ENCODE results near the gene RASGRP4. TPM values are rescaled to one million over a fixed set of nuclear protein-coding genes. Genes with fewer than 3 reads are reported as not detected.

The RASGRP4 gene
- total RNA-seq, 1 donor from 2014 or later: not detected

GRCh38 chr19:38383184-38383583 is 42.8 kb downstream of the RASGRP4 start:
- Mint-ChIP-seq H3K36me3 (ENCODE audit: low read depth) (peaks cover 21% of the 10 kb centered on the region), H3K9me3 (ENCODE audit: low read depth) (no peaks in the 10 kb centered on the region), H3K27me3 (ENCODE audit: low read depth) (no peaks in the 10 kb centered on the region), H3K4me3 (ENCODE audit: unreplicated experiment) (no peak overlapping the region), H3K27ac (ENCODE audit: unreplicated experiment) (no peak overlapping the region), H3K4me1 (ENCODE audit: low read depth) (peaks cover 8% of the 10 kb centered on the region)
- TF ChIP-seq CTCF (IDR thresholded peaks at IDR 0.05): no peak
- no peak for DNase-seq (ENCODE audit: low spot score)

DNA sequence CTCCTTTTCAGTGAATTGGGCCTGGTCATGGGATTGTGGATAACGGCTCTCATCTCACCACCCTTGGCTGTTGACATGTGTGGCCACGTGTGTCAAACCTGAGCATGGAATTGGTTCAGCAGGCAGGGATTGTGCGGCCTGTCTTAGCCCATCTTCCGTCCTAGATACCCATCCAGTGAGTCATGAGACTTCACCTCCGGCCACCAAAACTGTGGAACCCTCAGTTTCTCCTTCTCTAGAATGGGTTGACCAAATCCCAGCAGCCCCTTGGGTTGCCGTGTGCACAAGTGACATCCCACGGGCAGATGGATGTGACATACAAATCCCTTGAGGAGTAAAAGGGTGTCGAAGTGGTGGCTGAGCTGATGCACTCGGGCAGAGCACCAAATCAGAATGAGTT is 44.9 kb downstream of the RASGRP4 start:
- Mint-ChIP-seq H3K36me3 (ENCODE audit: low read depth) (peaks cover 24% of the 10 kb centered on the region), H3K4me3 (ENCODE audit: unreplicated experiment) (no peak overlapping the region), H3K27me3 (ENCODE audit: low read depth) (no peaks in the 10 kb centered on the region), H3K9me3 (ENCODE audit: low read depth) (no peaks in the 10 kb centered on the region), H3K27ac (ENCODE audit: unreplicated experiment) (no peak overlapping the region), H3K4me1 (ENCODE audit: low read depth) (peaks cover 8% of the 10 kb centered on the region)
- no peak for TF ChIP-seq CTCF (IDR thresholded peaks at IDR 0.05)
- no peak for DNase-seq (ENCODE audit: low spot score)

- H3K27me3 Mint-ChIP-seq (ENCODE audit: low read depth): no peaks in the 10 kb centered on the region
- peaks cover 24% of the 10 kb centered on the region for H3K4me1 Mint-ChIP-seq (ENCODE audit: low read depth)
- no peak overlapping the region for H3K4me3 Mint-ChIP-seq (ENCODE audit: unreplicated experiment)
- H3K27ac Mint-ChIP-seq (ENCODE audit: unreplicated experiment): no peak overlapping the region
- H3K36me3 Mint-ChIP-seq (ENCODE audit: low read depth): peaks cover 24% of the 10 kb centered on the region
- no peaks in the 10 kb centered on the region for H3K9me3 Mint-ChIP-seq (ENCODE audit: low read depth)
- no peak for DNase-seq (ENCODE audit: low spot score)
- no peak for TF ChIP-seq CTCF (IDR thresholded peaks at IDR 0.05)
Observed at GRCh38 chr19:38378866-38379265, 47.2 kb downstream of the RASGRP4 start.

DNA sequence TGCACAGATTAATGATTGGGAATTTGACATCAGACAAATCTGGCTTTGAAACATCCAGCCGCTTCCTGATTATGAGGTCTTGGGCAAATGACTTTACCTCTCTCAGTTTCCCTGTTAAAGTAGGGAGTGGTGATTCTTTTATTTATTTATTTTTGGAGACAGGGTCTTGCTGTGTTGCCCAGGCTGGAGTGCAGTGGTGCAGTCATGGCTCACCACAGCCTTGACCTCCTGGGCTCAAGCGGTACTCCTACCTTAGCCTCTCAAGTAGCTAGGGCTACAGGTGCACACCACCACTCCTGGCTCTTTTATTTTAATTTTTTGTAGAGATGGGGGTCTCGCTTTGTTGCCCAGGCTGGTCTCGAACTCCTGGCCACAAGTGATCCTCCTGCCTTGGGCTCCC is 49.0 kb downstream of the RASGRP4 start:
- Mint-ChIP-seq H3K4me1 (ENCODE audit: low read depth) (peaks cover 25% of the 10 kb centered on the region), H3K9me3 (ENCODE audit: low read depth) (no peaks in the 10 kb centered on the region), H3K27me3 (ENCODE audit: low read depth) (no peaks in the 10 kb centered on the region), H3K36me3 (ENCODE audit: low read depth) (peaks cover 19% of the 10 kb centered on the region), H3K27ac (ENCODE audit: unreplicated experiment) (no peak overlapping the region), H3K4me3 (ENCODE audit: unreplicated experiment) (no peak overlapping the region)
- no peak for DNase-seq (ENCODE audit: low spot score)
- TF ChIP-seq CTCF (IDR thresholded peaks at IDR 0.05): no peak

- Mint-ChIP-seq H3K36me3 (ENCODE audit: low read depth) (peaks cover 14% of the 10 kb centered on the region), H3K27me3 (ENCODE audit: low read depth) (no peaks in the 10 kb centered on the region), H3K27ac (ENCODE audit: unreplicated experiment) (peak overlapping the region; percentile 55), H3K4me3 (ENCODE audit: unreplicated experiment) (peak overlapping the region; percentile 51), H3K9me3 (ENCODE audit: low read depth) (no peaks in the 10 kb centered on the region), H3K4me1 (ENCODE audit: low read depth) (peaks cover 25% of the 10 kb centered on the region)
- DNase-seq (ENCODE audit: low spot score): no peak
- TF ChIP-seq CTCF (IDR thresholded peaks at IDR 0.05): no peak
Observed at GRCh38 chr19:38376576-38376975, 49.4 kb downstream of the RASGRP4 start.
